ENCODE results near the gene PHF11.

Gene PHF11

DNA sequence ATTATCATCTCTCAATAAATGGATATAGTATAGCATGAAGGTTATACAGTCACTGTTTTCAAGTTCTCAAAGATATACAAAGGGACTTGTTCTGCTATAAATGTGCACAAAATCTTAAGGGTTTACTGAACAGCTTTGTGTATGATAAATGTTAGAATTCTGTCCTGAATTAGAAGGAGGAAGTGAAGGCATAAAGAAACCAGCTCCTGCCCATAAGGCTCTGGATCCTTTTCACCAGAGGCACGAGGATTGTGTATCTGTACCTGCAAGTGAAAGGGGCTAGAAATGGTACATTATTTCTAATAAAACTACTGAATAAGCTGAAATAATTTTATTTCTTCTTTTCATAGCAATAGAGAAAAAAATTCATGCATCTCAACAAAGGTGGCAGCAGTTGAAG lies 32.4 kb downstream of the PHF11 start:
- DNase-seq (ENCODE audit: low read depth), result no peak
- TF ChIP-seq, protein P1, sequence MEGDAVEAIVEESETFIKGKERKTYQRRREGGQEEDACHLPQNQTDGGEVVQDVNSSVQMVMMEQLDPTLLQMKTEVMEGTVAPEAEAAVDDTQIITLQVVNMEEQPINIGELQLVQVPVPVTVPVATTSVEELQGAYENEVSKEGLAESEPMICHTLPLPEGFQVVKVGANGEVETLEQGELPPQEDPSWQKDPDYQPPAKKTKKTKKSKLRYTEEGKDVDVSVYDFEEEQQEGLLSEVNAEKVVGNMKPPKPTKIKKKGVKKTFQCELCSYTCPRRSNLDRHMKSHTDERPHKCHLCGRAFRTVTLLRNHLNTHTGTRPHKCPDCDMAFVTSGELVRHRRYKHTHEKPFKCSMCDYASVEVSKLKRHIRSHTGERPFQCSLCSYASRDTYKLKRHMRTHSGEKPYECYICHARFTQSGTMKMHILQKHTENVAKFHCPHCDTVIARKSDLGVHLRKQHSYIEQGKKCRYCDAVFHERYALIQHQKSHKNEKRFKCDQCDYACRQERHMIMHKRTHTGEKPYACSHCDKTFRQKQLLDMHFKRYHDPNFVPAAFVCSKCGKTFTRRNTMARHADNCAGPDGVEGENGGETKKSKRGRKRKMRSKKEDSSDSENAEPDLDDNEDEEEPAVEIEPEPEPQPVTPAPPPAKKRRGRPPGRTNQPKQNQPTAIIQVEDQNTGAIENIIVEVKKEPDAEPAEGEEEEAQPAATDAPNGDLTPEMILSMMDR (conservative IDR thresholded peaks at IDR 0.05; ENCODE audit: control insufficient read depth, insufficient read depth, low read depth, low read length), result no peak
- H3K4me3 ChIP-seq (ENCODE audit: control insufficient read depth, low read depth, low read length), result no peak overlapping the region

DNA sequence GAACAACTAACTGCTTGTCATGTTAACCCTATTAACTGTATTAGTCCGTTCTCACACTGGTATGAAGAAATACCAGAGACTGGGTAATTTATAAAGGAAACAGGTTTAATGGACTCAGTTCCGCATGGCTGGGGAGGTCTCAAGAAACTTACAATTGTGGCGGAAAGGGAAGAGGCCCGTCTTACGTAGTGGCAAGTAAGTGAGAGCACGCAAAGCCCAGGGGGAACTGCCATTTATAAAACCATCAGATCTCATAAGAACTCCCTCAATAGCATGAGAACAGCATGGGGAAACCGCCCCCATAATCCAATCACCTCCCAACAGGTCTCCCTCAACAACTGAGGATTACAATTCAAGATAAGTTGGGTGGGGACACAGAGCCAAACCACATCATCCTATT lies 34.7 kb downstream of the PHF11 start:
- DNase-seq (ENCODE audit: low read depth), result no peak
- TF ChIP-seq, protein P1 (conservative IDR thresholded peaks at IDR 0.05; ENCODE audit: control insufficient read depth, insufficient read depth, low read depth, low read length), result no peak
- no peak overlapping the region for H3K4me3 ChIP-seq (ENCODE audit: control insufficient read depth, low read depth, low read length)

GRCh38 chr13:49532593-49532992 lies 36.8 kb downstream of the PHF11 start:
- DNase-seq (ENCODE audit: low read depth), result no peak
- no peak overlapping the region for H3K4me3 ChIP-seq (ENCODE audit: control insufficient read depth, low read depth, low read length)
- TF ChIP-seq, protein P1 (conservative IDR thresholded peaks at IDR 0.05; ENCODE audit: control insufficient read depth, insufficient read depth, low read depth, low read length), result no peak

GRCh38 chr13:49533011-49533410 lies 37.3 kb downstream of the PHF11 start:
- TF ChIP-seq, protein P1 (conservative IDR thresholded peaks at IDR 0.05; ENCODE audit: control insufficient read depth, insufficient read depth, low read depth, low read length), result no peak
- DNase-seq (ENCODE audit: low read depth), result no peak
- H3K4me3 ChIP-seq (ENCODE audit: control insufficient read depth, low read depth, low read length), result no peak overlapping the region

DNA sequence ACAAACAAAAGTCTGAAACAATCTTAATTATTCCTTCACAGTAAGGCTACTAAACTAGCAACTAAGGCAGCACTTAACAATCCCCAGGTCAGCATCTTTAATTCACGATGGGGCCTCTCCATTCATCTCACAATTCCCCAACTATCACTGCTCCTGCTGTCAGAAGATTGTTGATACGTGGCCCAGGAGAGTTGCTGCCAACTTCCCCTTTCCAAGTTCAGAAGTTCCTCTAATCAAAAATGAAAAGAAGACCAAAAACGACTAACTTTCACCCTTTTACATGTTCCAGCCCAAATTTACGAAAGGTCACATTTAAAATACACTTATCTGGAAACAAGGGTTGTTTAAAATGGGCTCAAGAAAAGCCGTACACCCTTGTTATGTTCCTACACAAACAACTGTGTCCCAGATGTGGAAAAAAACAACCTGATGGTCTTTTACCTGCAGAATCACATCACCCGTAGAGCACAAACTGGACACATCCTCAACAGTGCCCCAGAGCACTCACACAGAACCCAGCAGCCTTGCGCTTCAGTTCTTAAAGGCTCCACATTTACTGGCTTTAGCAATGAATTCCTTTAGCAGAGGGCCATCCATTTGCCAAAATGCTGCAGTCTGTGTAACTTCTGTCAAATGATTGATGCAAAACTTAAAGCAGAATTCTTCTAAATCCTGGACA lies 38.0 kb downstream of the PHF11 start:
- no peak for DNase-seq (ENCODE audit: low read depth)
- TF ChIP-seq, protein P1 (conservative IDR thresholded peaks at IDR 0.05; ENCODE audit: control insufficient read depth, insufficient read depth, low read depth, low read length), result no peak
- no peak overlapping the region for H3K4me3 ChIP-seq (ENCODE audit: control insufficient read depth, low read depth, low read length)

- no peak for DNase-seq (ENCODE audit: low read depth)
- no peak overlapping the region for H3K4me3 ChIP-seq (ENCODE audit: control insufficient read depth, low read depth, low read length)
- TF ChIP-seq, protein P1 (conservative IDR thresholded peaks at IDR 0.05; ENCODE audit: control insufficient read depth, insufficient read depth, low read depth, low read length), result no peak
These were observed 40.6 kb downstream of the PHF11 start for GRCh38 chr13:49536144-49536873.
